Peyer's patch (tissue), 4 donors: ENCODE measurements around the gene TACSTD2.

Experiments
- POLR2A ChIP-seq, 2 donors: fragments of 450-650 bp; IDR thresholded peaks; one replicate each; pipeline ENCODE4 v1.5.1; 2017; ENCODE audit warnings: antibody characterized with exemption in 2 of 2, mild to moderate bottlenecking in 2 of 2, moderate library complexity in 2 of 2
- TF ChIP-seq, protein P1 (sequence below), 6 experiments: fragments of 450-650 bp in 4 of 6; fragments of 200-600 bp in 2 of 6; sonication (generic) in 1 of 6; IDR thresholded peaks; one replicate each; pipeline ENCODE4 v1.5.1; 2017 to 2019; ENCODE audit warnings: antibody characterized with exemption in 6 of 6, mild to moderate bottlenecking in 3 of 6, moderate library complexity in 1 of 6

DNA sequence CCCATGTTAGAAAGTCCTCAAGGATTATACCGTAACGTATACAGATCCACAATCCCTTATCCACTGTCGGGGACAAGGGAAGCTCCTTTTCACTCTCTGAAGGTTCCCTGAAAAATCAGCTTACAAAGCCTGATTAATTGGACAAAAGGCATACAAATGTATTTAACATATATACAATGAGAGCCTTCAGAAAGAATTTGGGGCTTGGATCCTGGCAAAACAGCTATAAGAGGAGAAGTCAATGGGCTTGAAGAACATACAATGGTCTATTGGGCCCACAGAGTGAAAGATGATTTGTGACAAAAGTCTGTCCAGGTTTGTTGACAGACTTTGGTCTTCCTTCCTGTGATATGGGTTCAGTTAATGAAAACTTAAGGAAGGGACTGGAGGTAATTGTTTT lies 10.7 kb downstream of the TACSTD2 start:
- TF ChIP-seq, protein P1, sequence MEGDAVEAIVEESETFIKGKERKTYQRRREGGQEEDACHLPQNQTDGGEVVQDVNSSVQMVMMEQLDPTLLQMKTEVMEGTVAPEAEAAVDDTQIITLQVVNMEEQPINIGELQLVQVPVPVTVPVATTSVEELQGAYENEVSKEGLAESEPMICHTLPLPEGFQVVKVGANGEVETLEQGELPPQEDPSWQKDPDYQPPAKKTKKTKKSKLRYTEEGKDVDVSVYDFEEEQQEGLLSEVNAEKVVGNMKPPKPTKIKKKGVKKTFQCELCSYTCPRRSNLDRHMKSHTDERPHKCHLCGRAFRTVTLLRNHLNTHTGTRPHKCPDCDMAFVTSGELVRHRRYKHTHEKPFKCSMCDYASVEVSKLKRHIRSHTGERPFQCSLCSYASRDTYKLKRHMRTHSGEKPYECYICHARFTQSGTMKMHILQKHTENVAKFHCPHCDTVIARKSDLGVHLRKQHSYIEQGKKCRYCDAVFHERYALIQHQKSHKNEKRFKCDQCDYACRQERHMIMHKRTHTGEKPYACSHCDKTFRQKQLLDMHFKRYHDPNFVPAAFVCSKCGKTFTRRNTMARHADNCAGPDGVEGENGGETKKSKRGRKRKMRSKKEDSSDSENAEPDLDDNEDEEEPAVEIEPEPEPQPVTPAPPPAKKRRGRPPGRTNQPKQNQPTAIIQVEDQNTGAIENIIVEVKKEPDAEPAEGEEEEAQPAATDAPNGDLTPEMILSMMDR (IDR thresholded peaks at IDR 0.05), result no peak
- no peak for TF ChIP-seq POLR2A (IDR thresholded peaks at IDR 0.05)
